HepG2 (cell line): ENCODE results near the gene NOC4L.

Source experiments
- CTCF ChIP-seq: sonication (generic); formaldehyde crosslinking; IDR thresholded peaks from 2 replicates; pipeline ENCODE4 v1.5.0; 2020; ENCODE audit warnings: mild to moderate bottlenecking, missing genetic modification reagents, moderate library complexity
- EZH2 ChIP-seq: conservative IDR thresholded peaks from 2 replicates; pipeline ENCODE4 v1.6.1; 2012; ENCODE audit warnings: mild to moderate bottlenecking, low read depth, low read length, moderate library complexity
- IRX3 ChIP-seq: sonication (generic); formaldehyde crosslinking; IDR thresholded peaks from 2 replicates; pipeline ENCODE4 v1.8.1; 2023; ENCODE audit warnings: mild to moderate bottlenecking, low read depth, missing genetic modification reagents, borderline replicate concordance
- KDM2A ChIP-seq: sonication (generic); formaldehyde crosslinking; IDR thresholded peaks from 2 replicates; pipeline ENCODE4 v1.4.0; 2020; ENCODE audit warnings: low read depth, missing genetic modification reagents, borderline replicate concordance
- PREB ChIP-seq: sonication (generic); formaldehyde crosslinking; IDR thresholded peaks from 2 replicates; pipeline ENCODE4 v1.4.0; 2020; ENCODE audit warnings: missing genetic modification reagents
- RFX5 ChIP-seq: IDR thresholded peaks from 2 replicates; pipeline ENCODE4 v1.6.1; 2011; ENCODE audit warnings: low read depth, low read length, improper control_type of control experiment
- RXRA ChIP-seq: sonication (generic); formaldehyde crosslinking; IDR thresholded peaks from 2 replicates; pipeline ENCODE4 v1.5.1; 2020; ENCODE audit warnings: missing genetic modification reagents
- SP4 ChIP-seq: sonication (generic); formaldehyde crosslinking; IDR thresholded peaks from 2 replicates; pipeline ENCODE4 v1.8.1; 2023; ENCODE audit warnings: mild to moderate bottlenecking, missing genetic modification reagents
- TCF12 ChIP-seq, 2 experiments: fragments of 450-650 bp in 1 of 2; sonication (generic) in 1 of 2; formaldehyde crosslinking in 1 of 2; IDR thresholded peaks; 2 replicates each; pipeline versions ENCODE4 v1.6.1 to v1.8.0; 2017 to 2022; ENCODE audit warnings: antibody characterized with exemption in 1 of 2, mild to moderate bottlenecking in 1 of 2, missing genetic modification reagents in 1 of 2, moderate library complexity in 1 of 2
- ZBTB26 ChIP-seq: IDR thresholded peaks from 2 replicates; pipeline ENCODE4 v1.6.1; 2016; ENCODE audit warnings: missing compliant biosample characterization, missing genetic modification reagents, borderline replicate concordance
- ZFP36 ChIP-seq: fragments of 150-350 bp; IDR thresholded peaks from 2 replicates; pipeline ENCODE4 v1.6.1; 2018; ENCODE audit warnings: borderline replicate concordance, low read length, low read depth; ENCODE audit not compliant: partially characterized antibody
- ZNF24 ChIP-seq: fragments of 450-650 bp; IDR thresholded peaks from 2 replicates; pipeline ENCODE4 v1.6.1; 2017; ENCODE audit warnings: antibody characterized with exemption, mild to moderate bottlenecking
- ZNF280D ChIP-seq: sonication (generic); formaldehyde crosslinking; IDR thresholded peaks from 2 replicates; pipeline ENCODE4 v1.5.1; 2020; ENCODE audit warnings: mild to moderate bottlenecking, missing genetic modification reagents

- TF ChIP-seq IRX3, result no peak
- no peak for TF ChIP-seq CTCF (CRISPR knock-in tag)
- TF ChIP-seq KDM2A (CRISPR knock-in tag), result no peak
- TF ChIP-seq RXRA (CRISPR knock-in tag), result no peak
- no peak for TF ChIP-seq SP4
- no peak for TF ChIP-seq ZFP36
- no peak for TF ChIP-seq TCF12 (IDR thresholded peaks at IDR 0.05)
- no peak for TF ChIP-seq TCF12 (CRISPR knock-in tag; IDR thresholded peaks at IDR 0.05)
- no peak for TF ChIP-seq ZBTB26
- no peak for TF ChIP-seq RFX5
- no peak for TF ChIP-seq ZNF24
- TF ChIP-seq EZH2, result no peak
- no peak for TF ChIP-seq PREB (CRISPR knock-in tag)
- TF ChIP-seq ZNF280D (CRISPR knock-in tag), result no peak
These were observed 32.2 kb downstream of the NOC4L start for GRCh38 chr12:132176385-132176919.
